H1 (cell line): ENCODE results near the gene USH2A. TPM values are rescaled to one million over a fixed set of nuclear protein-coding genes. Genes with fewer than 3 reads are reported as not detected.
A peak's percentile ranks its signal among the peaks of the same experiment; 100 is the strongest.

Experiments
- CTCF ChIA-PET: fragments of 300-600 bp; sonication (Branson Sonifier 250); formaldehyde crosslinking; loops from one replicate; lab custom pipeline; 2021; ENCODE audit not compliant: partially characterized antibody; lab: Charles Lee
- POLR2A ChIA-PET: fragments of 300-600 bp; sonication (Branson Sonifier 250); formaldehyde crosslinking; loops from one replicate; lab custom pipeline; 2021; ENCODE audit warnings: inconsistent platforms; ENCODE audit not compliant: partially characterized antibody; lab: Charles Lee
- DNase-seq, 2 experiments: peaks; one replicate each; pipeline versions ENCODE4 v3.0.0 to v3.0.0-alpha.2; 2010 to 2022; ENCODE audit warnings: low spot score in 2 of 2, low read depth in 1 of 2, mixed read lengths in 1 of 2
- FAIRE-seq: peaks from 2 replicates; lab custom pipeline; 2011; peaks lifted over from hg19 to GRCh38; lab: Jason Lieb, UNC
- H2AFZ ChIP-seq: 2 replicates; pipeline ENCODE4 v1.8.1; 2012; ENCODE audit warnings: low read length, inconsistent platforms
- H2AK5ac ChIP-seq: 2 replicates; pipeline ENCODE4 v1.6.1; 2013; ENCODE audit warnings: low read depth, low read length
- H2BK120ac ChIP-seq: replicated peaks from 2 replicates; pipeline ENCODE3; 2013; ENCODE audit warnings: low read depth, low read length, inconsistent platforms
- H2BK12ac ChIP-seq: 2 replicates; pipeline ENCODE4 v1.6.1; 2013; ENCODE audit warnings: low read depth, low read length
- H2BK15ac ChIP-seq: 2 replicates; pipeline ENCODE4 v1.6.1; 2013; ENCODE audit warnings: low read length
- H2BK20ac ChIP-seq: 2 replicates; pipeline ENCODE4 v1.6.1; 2013; ENCODE audit warnings: low read length
- H2BK5ac ChIP-seq: 2 replicates; pipeline ENCODE4 v1.6.1; 2013; ENCODE audit warnings: low read depth, low read length
- H3K14ac ChIP-seq: 2 replicates; pipeline ENCODE4 v1.6.1; 2013; ENCODE audit warnings: inconsistent platforms; ENCODE audit not compliant: insufficient read length
- H3K18ac ChIP-seq: 2 replicates; pipeline ENCODE4 v1.6.1; 2013; ENCODE audit warnings: low read length; ENCODE audit errors: extremely low read depth
- H3K23ac ChIP-seq: 2 replicates; pipeline ENCODE4 v1.6.1; 2013; ENCODE audit warnings: inconsistent platforms; ENCODE audit not compliant: insufficient read length
- H3K23me2 ChIP-seq: 2 replicates; pipeline ENCODE4 v1.6.1; 2013; ENCODE audit warnings: low read depth, low read length
- H3K27ac ChIP-seq: 2 replicates; pipeline ENCODE4 v1.6.1; 2011; ENCODE audit warnings: low read depth, low read length, inconsistent platforms
- H3K27me3 ChIP-seq, 4 experiments: replicated peaks in 1 of 4; 1 replicate in 1 of 4; 2 replicates in 3 of 4; pipeline versions ENCODE4 v1.6.1 to v1.8.1; 2011 to 2013; ENCODE audit warnings: low read length in 3 of 4, mild to moderate bottlenecking in 3 of 4, inconsistent platforms in 2 of 4, mixed read lengths in 2 of 4, moderate library complexity in 1 of 4; ENCODE audit not compliant: control insufficient read depth in 3 of 4, insufficient read depth in 3 of 4; ENCODE audit errors: extremely low read depth in 1 of 4
- H3K36me3 ChIP-seq, 4 experiments: 2 replicates each; pipeline versions ENCODE4 v1.6.1 to v1.8.1; 2011 to 2013; ENCODE audit warnings: mild to moderate bottlenecking in 4 of 4, low read length in 3 of 4, moderate library complexity in 2 of 4, control low read depth in 1 of 4, inconsistent platforms in 1 of 4; ENCODE audit not compliant: insufficient read depth in 4 of 4, control insufficient read depth in 2 of 4
- H3K4ac ChIP-seq: replicated peaks from 2 replicates; pipeline ENCODE3; 2013; ENCODE audit warnings: low read length, low read depth, mixed read lengths, inconsistent platforms; ENCODE audit not compliant: insufficient read length
- H3K4me1 ChIP-seq, 4 experiments: replicated peaks in 1 of 4; 1 replicate in 1 of 4; 2 replicates in 3 of 4; pipeline versions ENCODE4 v1.6.1 to v1.8.1; 2011 to 2013; ENCODE audit warnings: low read length in 3 of 4, inconsistent platforms in 2 of 4, mixed read lengths in 1 of 4; ENCODE audit not compliant: insufficient read depth in 4 of 4, control insufficient read depth in 3 of 4
- H3K4me2 ChIP-seq, 2 experiments: 2 replicates each; pipeline versions ENCODE4 v1.6.1 to v1.8.1; 2011 to 2013; ENCODE audit warnings: low read depth in 2 of 2, low read length in 2 of 2, control low read depth in 1 of 2, inconsistent platforms in 1 of 2, mild to moderate bottlenecking in 1 of 2; ENCODE audit not compliant: insufficient read depth in 1 of 2
- H3K4me3 ChIP-seq, 4 experiments: fragments of 200-600, 300-600 bp in 1 of 4; sonication (generic), shearing (Covaris generic), sonication (Bioruptor Twin) in 1 of 4; 2 replicates each; pipeline versions ENCODE4 v1.5.1 to v1.8.1; 2011 to 2016; ENCODE audit warnings: low read length in 4 of 4, low read depth in 3 of 4, control low read depth in 2 of 4, inconsistent platforms in 2 of 4, mild to moderate bottlenecking in 2 of 4, mixed read lengths in 1 of 4, moderate library complexity in 1 of 4; ENCODE audit not compliant: insufficient read depth in 2 of 4; ENCODE audit errors: extremely low read depth in 1 of 4
- H3K56ac ChIP-seq: replicated peaks from 2 replicates; pipeline ENCODE3; 2013; ENCODE audit warnings: low read depth, mild to moderate bottlenecking, mixed read lengths, low read length, inconsistent platforms; ENCODE audit not compliant: insufficient read length
- H3K79me1 ChIP-seq: 2 replicates; pipeline ENCODE4 v1.6.1; 2013; ENCODE audit warnings: low read depth, low read length, control low read depth
- H3K79me2 ChIP-seq, 2 experiments: 2 replicates each; pipeline versions ENCODE4 v1.6.1 to v1.8.1; 2012 to 2013; ENCODE audit warnings: low read length in 2 of 2, mild to moderate bottlenecking in 2 of 2, inconsistent platforms in 1 of 2; ENCODE audit not compliant: insufficient read depth in 2 of 2, control insufficient read depth in 1 of 2
- H3K9ac ChIP-seq, 4 experiments: replicated peaks in 1 of 4; 1 replicate in 1 of 4; 2 replicates in 3 of 4; pipeline versions ENCODE4 v1.6.1 to v1.8.1; 2011 to 2013; ENCODE audit warnings: low read depth in 3 of 4, low read length in 3 of 4, control low read depth in 2 of 4, mild to moderate bottlenecking in 2 of 4, moderate library complexity in 2 of 4, inconsistent platforms in 1 of 4; ENCODE audit errors: extremely low read depth in 1 of 4
- H3K9me3 ChIP-seq, 2 experiments: 2 replicates each; pipeline versions ENCODE4 v1.6.1 to v1.8.1; 2012 to 2013; ENCODE audit warnings: mild to moderate bottlenecking in 2 of 2, moderate library complexity in 2 of 2, control low read depth in 1 of 2, inconsistent platforms in 1 of 2, low read depth in 1 of 2, low read length in 1 of 2, mixed read lengths in 1 of 2; ENCODE audit not compliant: insufficient read depth in 2 of 2
- H4K20me1 ChIP-seq, 2 experiments: replicated peaks in 1 of 2; 2 replicates each; pipeline versions ENCODE3 to v1.8.1; 2011 to 2013; ENCODE audit warnings: inconsistent platforms in 2 of 2, low read length in 2 of 2, mild to moderate bottlenecking in 1 of 2; ENCODE audit not compliant: insufficient read depth in 2 of 2, control insufficient read depth in 1 of 2
- H4K5ac ChIP-seq: 2 replicates; pipeline ENCODE4 v1.6.1; 2013; ENCODE audit warnings: low read length, low read depth, mixed read lengths, inconsistent platforms; ENCODE audit not compliant: insufficient read length
- H4K8ac ChIP-seq: 2 replicates; pipeline ENCODE4 v1.8.0; 2013; ENCODE audit warnings: mild to moderate bottlenecking, moderate library complexity, low read length, inconsistent platforms; ENCODE audit not compliant: insufficient read depth; ENCODE audit errors: extremely low read depth
- H4K91ac ChIP-seq: replicated peaks from 2 replicates; pipeline ENCODE3; 2013; ENCODE audit warnings: low read length, mixed read lengths, inconsistent platforms; ENCODE audit not compliant: insufficient read length
- RAD21 ChIP-seq, 2 experiments: IDR thresholded peaks in 1 of 2; conservative IDR thresholded peaks in 1 of 2; 2 replicates each; pipeline ENCODE4 v1.6.1; 2011; ENCODE audit warnings: low read depth in 2 of 2, low read length in 2 of 2, improper control_type of control experiment in 1 of 2, inconsistent platforms in 1 of 2, mild to moderate bottlenecking in 1 of 2, moderate library complexity in 1 of 2
- WGBS, 2 experiments: shearing (Covaris generic) in 1 of 2; methylation state at CpG; one replicate each; pipeline versions ENCODE4 v1.1.6 to v1.1.7; 2013 to 2015; ENCODE audit warnings: low lambda C conversion rate in 2 of 2, mixed read lengths in 2 of 2, inconsistent platforms in 1 of 2, low coverage in 1 of 2, missing lambda C conversion rate in 1 of 2; ENCODE audit not compliant: insufficient replicate concordance in 2 of 2, insufficient coverage in 1 of 2, insufficient read length in 1 of 2; ENCODE audit errors: extremely low coverage in 1 of 2, missing lambda C conversion rate in 1 of 2; 5-methylcytosine and 5-hydroxymethylcytosine counted together
- polyA plus RNA-seq, 7 experiments: library from polyadenylated mRNA; depleted of rRNA in 3 of 7; stranded (reverse) in 5 of 7; unstranded in 2 of 7; fragments of >200 nt in 5 of 7; fragments of 200-250 nt in 2 of 7; gene quantifications; 1 replicate in 5 of 7; 2 replicates in 1 of 7; 4 replicates in 1 of 7; pipeline versions ENCODE4 v1.2.1 to v1.2.3, GENCODE V29; 2011 to 2013; ENCODE audit warnings: missing spikeins in 2 of 7, mixed read lengths in 2 of 7
- total RNA-seq: library from RNA; stranded (reverse); fragmentation: NEBNext Ultra II Directional; extraction: Animal tissue kit (Norgen Biotek cat#: 25700); gene quantifications from 2 replicates; pipeline ENCODE4 v1.2.1, GENCODE V29; 2021

The USH2A gene
- total and polyA plus RNA-seq, 2 of the 8 experiments (the other 6 are each of a cell fraction or from before 2014, with no cell fraction given): 0.02 to 0.17 TPM

- Histone ChIP-seq H3K4me3 (no peak overlapping the region), H2BK5ac (no peak overlapping the region), H3K23ac (no peak overlapping the region), H3K4me1 (no peaks in the 10 kb centered on the region), H4K20me1 (no peaks in the 10 kb centered on the region), H3K36me3 (no peaks in the 10 kb centered on the region), H3K79me2 (no peaks in the 10 kb centered on the region), H3K23me2 (no peaks in the 10 kb centered on the region), H2BK20ac (no peak overlapping the region), H2BK15ac (no peak overlapping the region), H3K18ac (no peak overlapping the region), H3K27ac (no peak overlapping the region), H3K9me3 (peaks cover 0 to 5% of the 10 kb centered on the region in 2 experiments; a peak in 1 of 4 replicates), H4K5ac (no peak overlapping the region), H3K9ac (no peak overlapping the region), H4K91ac (no peak overlapping the region), H2AFZ (no peak overlapping the region), H2BK120ac (no peak overlapping the region), H3K56ac (peak overlapping the region; percentile 28), H3K27me3 (no peaks in the 10 kb centered on the region), H3K14ac (no peak overlapping the region), H2BK12ac (no peak overlapping the region), H3K4me2 (no peak overlapping the region), H3K79me1 (no peaks in the 10 kb centered on the region), H2AK5ac (no peak overlapping the region), H4K8ac (no peak overlapping the region), H3K4ac (no peak overlapping the region)
- POLR2A ChIA-PET: no interaction called here
- CTCF ChIA-PET: interaction anchor here (0.7 kb wide), 1 partner anchor 936 kb away, joined by 4 read pairs; no protein-coding TSS in a partner anchor
- 94% methylated on average over 2 of the region's 2 CpGs; no CpG with 5 or more reads in 1 of the 2 experiments for WGBS, 2 experiments
- no peak for TF ChIP-seq RAD21 (IDR thresholded peaks at IDR 0.05 in 1 of 2, conservative IDR thresholded peaks at IDR 0.05 in 1 of 2; ENCODE audit: low read depth in 2 of 2, low read length in 2 of 2)
- FAIRE-seq: no peak
- DNase-seq: no peak
These were observed 93.0 kb downstream of the USH2A start for GRCh38 chr1:216330262-216330661.
